Islet precursor cell (in vitro differentiated cells): ENCODE data around the gene RIMBP3B.
"Not testable (repeated sequence)": the region's sequence is repeated elsewhere in the genome, so short reads cannot be mapped to it uniquely, and the experiment has no call there.

Experiments
- DNase-seq: peaks from one replicate; pipeline ENCODE4 v3.0.0-alpha.2; 2018

The RIMBP3B gene, protein sequence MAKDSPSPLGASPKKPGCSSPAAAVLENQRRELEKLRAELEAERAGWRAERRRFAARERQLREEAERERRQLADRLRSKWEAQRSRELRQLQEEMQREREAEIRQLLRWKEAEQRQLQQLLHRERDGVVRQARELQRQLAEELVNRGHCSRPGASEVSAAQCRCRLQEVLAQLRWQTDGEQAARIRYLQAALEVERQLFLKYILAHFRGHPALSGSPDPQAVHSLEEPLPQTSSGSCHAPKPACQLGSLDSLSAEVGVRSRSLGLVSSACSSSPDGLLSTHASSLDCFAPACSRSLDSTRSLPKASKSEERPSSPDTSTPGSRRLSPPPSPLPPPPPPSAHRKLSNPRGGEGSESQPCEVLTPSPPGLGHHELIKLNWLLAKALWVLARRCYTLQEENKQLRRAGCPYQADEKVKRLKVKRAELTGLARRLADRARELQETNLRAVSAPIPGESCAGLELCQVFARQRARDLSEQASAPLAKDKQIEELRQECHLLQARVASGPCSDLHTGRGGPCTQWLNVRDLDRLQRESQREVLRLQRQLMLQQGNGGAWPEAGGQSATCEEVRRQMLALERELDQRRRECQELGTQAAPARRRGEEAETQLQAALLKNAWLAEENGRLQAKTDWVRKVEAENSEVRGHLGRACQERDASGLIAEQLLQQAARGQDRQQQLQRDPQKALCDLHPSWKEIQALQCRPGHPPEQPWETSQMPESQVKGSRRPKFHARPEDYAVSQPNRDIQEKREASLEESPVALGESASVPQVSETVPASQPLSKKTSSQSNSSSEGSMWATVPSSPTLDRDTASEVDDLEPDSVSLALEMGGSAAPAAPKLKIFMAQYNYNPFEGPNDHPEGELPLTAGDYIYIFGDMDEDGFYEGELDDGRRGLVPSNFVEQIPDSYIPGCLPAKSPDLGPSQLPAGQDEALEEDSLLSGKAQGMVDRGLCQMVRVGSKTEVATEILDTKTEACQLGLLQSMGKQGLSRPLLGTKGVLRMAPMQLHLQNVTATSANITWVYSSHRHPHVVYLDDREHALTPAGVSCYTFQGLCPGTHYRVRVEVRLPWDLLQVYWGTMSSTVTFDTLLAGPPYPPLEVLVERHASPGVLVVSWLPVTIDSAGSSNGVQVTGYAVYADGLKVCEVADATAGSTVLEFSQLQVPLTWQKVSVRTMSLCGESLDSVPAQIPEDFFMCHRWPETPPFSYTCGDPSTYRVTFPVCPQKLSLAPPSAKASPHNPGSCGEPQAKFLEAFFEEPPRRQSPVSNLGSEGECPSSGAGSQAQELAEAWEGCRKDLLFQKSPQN (N-terminal part only)

DNA sequence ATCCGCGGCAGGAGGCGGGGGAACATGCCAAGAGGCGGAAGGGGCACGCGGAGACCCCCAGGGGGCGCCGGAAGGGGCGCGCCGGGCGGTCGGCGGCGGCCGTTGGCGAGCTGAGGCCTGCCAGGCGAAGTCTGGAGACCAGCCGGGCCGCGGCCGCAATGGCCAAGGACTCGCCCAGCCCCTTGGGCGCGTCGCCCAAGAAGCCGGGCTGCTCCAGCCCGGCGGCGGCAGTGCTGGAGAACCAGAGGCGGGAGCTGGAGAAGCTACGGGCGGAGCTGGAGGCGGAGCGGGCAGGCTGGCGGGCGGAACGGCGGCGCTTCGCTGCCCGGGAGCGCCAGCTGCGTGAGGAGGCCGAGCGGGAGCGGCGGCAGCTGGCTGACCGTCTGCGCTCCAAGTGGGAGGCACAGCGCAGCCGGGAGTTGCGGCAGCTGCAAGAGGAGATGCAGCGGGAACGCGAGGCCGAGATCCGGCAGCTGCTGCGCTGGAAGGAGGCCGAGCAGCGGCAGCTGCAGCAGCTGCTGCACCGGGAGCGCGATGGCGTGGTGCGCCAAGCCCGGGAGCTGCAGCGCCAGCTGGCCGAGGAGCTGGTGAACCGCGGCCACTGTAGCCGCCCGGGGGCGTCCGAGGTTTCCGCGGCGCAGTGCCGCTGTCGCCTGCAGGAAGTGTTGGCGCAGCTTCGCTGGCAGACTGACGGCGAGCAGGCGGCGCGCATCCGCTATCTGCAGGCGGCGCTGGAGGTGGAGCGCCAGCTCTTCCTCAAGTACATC is at the start of gene RIMBP3B:
Gene RIMBP3B (plus strand): TSS at position 51 of the 767 bp plus-strand sequence. CDS start 108 bp downstream, at position 159.
- DNase-seq: not testable (repeated sequence)

DNA sequence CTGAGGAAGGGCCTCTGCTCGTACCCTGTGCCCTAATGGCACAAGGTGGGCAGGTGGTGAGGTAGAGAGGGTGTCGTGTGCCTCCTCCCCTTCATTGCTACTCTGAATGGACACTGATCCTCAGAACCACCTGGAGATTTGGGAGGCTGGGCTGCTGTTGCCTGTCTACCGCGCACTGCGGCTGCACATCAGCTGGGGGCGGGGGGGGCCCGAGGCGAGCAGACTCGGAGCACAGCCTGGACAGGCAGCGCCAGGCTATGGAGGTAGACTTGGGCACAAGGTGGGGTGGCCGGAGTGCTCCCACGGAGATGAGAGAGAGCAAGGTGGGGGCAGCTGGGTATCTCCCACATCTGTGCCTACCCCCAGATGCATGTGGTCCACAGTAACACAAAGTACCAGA is 26.0 kb upstream of the RIMBP3B start:
- not testable (repeated sequence) for DNase-seq

DNA sequence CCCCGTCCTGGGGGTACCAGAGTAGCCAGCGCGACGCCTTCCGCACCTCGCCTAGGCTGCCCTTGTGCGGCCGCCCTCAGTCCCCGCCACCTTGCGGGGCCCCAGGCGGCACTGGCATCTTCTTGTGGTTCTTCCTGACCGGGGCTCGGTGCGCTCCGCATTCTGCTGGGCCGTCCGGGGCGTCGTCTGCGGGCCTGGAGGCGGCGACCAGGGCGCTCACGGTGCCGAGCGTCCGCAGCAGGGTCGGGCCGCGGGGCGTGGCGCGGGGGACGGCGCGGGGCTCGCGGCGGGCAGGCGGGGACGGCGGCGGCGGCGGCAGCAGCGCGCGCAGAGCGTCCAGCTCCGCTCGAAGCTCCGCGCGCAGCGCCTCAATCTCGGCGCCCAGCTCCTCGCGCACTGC is 23.0 kb upstream of the RIMBP3B start:
- peak; percentile 20 for DNase-seq

DNA sequence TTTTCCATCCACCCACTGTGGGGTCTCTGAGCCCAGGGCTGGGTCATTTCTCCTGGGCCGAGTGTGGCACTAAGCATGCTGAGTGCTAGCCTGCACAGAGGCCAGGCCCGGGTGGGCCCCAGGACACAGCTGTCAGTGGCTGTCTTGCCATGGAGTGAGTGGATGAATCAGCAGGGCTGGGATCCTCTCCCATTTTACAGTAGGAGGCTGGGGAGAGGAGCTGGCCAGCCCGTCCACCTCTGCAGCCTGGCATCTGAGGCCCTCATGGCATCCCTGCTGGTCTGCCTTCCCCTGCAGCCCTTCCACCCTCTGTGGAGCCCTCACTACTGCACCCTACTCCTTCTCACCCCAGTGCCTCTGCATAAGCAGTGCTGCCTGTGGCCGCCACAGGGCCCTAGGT is 21.1 kb upstream of the RIMBP3B start:
- not testable (repeated sequence) for DNase-seq

DNA sequence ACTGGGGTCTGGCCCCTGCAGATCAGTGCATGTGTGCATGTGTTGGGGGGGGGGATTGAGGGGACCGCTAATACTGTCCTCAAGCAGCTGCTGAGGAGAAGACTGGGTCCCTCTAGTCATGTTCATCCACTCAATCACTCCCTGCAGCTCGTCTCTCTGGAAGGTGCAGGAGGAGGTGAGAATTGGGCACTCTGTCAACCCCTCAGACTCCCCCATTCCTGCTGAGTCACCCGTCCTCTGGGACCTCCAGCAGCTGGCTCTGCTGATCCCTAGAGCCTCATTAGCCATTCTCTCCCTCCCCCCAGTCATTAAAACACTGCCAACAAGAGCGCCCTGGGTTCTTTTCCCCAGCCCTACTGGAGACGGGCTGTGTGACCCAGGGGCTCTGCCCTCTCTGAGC is 20.5 kb upstream of the RIMBP3B start:
- DNase-seq: not testable (repeated sequence)

DNA sequence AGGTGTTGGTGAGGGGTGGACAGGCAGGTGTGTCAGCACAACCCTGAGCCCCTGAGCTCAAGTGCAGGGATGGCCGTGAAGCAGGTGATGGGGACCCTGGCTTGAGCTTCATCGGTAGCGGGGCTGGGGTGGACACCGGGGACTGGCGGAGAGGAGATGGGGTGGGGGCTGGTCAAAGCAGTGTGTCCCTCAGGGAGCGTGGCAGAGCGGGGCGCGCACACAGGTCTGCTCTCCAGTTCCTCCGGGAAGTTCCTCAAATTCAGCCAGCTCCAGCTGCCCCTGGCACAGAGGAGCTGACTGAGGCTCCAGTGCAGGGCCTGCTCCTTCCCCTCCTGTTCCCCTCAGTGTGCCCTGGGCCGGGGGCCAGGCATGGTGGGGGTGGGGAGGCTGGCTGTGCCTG is 19.7 kb upstream of the RIMBP3B start:
- DNase-seq: peak; percentile 1

DNA sequence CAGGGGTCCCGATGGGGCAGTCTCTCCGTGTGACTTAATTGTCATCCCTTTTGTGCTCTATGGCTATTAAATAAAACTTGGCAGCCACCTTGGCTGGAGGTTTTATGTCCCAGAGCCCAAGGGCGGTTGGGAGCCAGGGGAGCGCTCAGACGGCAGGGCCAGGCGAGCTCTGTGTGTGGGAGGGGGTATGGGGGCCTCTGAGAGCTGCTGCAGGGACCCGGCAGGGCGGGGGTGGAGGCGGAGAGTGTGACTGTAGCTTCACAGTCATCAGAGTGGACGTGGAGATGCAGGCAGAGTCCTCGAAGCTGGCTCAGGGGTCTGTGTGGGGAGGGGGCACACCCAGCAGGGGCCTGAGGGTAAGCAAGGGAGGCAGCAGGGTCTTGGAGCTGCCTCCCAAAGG is 19.2 kb upstream of the RIMBP3B start:
- not testable (repeated sequence) for DNase-seq

DNA sequence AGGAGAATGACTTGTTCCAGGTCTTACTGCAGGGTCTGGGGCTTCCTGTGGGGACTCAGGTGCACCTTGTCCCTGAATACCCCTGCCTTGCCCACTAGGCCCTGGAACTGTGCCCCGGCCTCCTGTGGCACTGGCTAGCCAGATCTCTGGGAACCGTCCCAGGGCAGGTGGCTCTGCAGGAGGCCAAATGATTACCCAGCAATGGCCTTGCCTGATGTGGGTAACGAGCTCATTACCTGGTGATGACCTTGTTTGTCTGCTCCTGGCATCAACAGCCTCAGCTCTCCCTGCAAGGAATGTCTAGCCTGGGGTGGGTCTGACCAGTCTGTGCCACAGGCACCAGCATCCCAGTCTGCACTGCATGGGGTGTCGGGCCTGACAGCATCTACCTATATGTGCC is 18.2 kb upstream of the RIMBP3B start:
- not testable (repeated sequence) for DNase-seq

DNA sequence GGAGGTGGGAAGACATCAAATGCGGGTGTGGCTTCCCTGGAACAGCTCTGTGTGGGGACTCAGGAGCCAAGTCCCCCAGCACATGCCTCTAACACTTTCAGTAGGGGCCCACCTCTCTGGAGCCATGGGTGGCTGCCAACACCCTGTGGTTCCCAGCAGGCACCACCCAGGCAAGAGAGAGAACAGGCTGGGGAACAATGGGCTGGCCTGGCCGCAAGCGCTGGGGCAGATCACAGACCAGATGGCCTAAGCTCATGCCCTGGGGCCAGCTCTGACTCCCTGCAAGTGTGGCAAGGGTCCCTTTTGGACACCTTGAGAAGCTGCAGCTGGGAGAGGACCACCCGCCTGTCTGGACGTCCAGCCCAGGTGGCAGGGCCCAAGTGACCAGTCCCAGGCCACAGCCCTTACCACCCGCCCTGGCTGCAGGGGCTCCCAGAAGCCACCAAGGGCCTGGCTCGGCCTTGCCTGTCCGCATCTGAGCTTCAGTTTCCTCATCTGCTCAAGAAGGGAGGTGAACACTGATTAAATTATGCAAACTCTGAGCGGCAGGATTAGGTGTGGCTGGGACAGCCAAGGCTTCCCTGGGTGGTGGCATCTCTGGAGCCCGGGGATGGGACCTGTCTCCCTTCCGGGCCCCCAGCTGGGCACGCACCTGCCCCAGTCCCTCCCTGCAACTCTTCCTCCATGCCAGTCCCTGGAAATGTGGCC is 14.8 kb upstream of the RIMBP3B start:
- DNase-seq: peak; percentile 27

DNA sequence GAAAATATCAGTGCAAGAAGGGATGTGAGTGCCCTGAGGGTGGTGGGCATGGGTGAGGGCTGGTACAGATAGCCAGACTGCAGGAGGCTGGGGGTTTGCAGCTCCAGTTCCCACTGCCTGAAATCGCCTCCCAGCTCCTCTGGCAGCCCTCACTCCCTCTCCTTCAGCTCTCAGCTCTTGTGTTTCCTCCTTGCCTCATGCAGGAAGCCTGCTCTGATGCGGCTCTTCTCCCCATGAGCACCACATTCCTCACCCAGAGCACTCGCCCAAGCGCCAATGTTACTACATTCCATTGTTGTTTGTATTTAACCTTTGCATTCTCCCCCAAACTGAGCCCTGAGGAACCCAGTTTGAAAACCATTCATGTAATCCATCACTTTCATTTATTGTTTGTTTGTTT is 7.7 kb upstream of the RIMBP3B start:
- not testable (repeated sequence) for DNase-seq

DNA sequence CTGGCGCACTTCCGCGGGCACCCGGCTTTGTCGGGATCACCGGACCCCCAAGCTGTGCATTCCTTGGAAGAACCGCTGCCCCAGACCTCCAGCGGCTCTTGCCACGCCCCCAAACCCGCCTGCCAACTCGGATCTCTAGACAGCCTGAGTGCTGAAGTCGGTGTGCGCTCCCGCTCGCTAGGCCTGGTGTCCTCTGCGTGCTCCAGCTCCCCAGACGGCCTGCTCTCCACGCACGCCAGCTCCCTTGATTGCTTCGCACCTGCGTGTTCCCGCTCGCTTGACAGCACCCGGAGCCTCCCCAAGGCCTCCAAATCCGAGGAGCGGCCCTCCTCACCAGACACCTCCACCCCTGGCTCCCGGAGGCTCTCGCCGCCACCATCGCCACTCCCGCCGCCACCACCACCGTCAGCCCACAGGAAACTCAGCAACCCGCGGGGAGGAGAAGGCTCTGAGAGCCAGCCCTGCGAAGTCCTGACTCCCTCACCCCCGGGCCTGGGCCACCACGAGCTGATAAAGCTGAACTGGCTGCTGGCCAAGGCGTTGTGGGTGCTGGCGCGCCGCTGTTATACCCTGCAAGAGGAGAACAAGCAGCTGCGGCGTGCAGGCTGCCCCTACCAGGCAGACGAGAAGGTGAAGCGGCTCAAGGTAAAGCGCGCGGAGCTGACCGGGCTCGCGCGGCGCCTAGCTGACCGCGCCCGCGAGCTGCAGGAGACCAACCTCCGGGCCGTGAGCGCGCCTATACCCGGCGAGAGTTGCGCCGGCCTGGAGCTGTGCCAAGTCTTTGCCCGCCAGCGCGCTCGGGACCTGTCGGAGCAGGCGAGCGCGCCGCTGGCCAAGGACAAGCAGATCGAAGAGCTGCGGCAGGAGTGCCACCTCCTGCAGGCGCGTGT is 1.2 kb downstream of the RIMBP3B start:
- not testable (repeated sequence) for DNase-seq

DNA sequence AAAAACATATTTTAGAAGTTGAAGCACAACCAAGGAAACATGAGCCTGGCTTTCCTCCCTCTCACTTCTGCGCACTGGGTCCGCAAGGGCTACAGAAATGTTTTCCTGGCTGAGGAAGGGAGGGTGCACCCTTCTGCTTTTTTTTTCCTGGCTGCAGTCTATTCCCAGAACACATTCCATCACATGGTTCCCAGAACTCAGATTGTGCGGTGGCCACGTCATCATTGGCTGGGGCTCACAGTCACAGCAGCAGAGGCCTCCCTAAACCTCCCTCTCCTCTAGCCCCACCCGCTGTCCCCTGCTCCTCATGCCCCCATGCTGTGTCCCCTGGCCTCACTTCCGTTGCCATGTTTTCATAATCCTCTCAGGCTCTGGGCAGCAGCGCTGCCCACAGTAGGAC is 5.9 kb downstream of the RIMBP3B start:
- DNase-seq: not testable (repeated sequence)

DNA sequence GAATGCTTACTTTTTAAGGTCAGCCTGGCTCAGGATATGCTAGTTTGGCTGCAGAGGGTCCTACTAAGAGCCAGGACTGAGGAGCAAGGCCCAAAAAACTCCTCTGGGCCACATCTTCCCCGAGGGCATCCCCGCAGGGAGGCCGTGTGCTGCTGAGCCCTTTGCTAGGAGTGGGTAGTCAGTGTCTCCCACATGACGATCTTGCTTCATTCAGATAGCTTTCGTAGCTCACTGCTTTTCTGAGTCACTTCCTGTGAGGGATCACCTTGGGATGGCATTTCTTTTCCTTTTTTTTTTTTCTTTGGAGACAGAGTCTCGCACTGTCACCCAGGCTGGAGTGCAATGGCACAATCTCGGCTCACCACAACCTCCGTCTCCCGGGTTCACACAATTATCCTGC is 6.5 kb downstream of the RIMBP3B start:
- DNase-seq: not testable (repeated sequence)

DNA sequence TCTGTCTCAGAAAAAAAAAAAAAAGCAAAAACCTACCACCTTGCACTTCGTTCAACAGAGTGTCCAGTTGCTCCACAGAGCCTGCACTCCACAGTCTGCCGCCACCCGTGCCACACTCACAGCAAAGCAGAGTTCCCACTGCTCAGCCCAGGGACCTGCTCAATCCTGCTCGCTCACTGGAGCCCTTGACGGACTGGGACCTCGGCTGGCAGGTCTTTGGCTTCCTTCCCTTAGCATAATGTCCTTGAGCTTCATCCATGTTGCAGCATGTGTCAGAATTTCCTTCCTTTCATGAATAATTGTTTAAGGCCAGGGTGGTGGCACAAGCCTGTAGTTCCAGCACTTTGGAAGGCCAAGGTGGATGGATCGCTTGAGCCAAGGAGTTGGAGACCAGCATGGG is 11.1 kb downstream of the RIMBP3B start:
- not testable (repeated sequence) for DNase-seq

DNA sequence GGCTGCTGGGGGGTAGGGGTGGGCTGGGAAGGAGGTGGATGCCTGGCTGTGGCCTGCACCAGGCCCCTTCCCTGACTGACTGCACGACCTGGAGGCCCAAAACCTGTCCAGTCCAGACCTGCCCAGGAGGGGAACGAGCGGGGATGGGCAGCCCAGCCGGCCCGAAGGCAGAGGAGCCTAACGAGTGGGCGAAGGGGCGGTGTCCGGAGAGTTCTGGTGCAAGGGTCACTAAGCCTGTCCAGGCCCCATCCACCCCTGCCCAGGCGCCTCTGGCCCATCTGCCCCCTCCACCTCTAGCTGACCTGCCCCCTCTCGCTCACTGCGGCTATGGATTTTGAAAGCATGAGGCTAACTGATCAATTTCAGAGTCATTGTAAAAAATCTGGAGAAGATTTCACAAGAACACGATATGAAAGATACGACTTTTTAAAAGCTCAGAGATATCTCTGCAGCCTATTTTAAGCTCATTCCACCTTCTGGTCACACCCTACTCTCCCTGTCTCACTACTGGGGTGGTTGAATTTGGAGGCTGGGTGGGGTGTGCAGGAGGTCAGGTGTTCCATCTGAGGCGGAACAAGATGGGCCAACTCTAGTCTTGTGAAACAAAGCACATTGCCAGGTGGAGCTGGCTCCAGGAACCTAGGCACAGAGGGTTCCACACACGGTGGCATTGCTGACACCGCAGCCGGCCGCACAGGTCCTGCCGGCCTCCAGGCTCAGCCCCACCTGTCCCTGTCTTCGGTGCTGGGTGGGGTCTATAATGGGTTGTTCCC is 17.8 kb downstream of the RIMBP3B start:
- not testable (repeated sequence) for DNase-seq

DNA sequence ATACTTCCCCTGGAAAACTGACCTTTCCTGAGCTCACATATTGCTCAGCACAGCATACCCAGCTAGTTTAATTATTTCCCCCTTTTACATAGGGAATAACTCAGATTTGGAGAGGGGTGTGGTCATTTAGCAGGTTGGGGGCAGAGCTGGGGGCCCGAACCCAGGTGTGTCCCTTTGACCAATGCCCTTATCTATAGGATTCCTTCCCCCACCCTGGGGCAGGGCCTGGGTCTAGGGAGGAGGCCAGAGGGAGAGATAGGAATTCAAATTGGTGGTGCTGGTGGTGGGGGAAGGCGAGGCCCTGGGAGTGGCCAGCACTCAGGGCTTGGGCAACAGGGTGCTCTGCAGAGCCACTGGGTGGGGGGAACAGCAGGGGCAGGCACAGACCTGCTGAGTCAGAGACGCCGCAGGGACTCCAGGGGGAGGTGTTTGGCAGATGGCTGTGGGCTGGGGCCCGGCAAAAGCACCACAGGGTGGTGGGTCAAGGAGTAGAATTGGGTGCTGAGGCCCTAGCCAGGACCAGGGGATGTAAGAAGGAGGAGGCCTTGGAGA is 19.3 kb downstream of the RIMBP3B start:
- not testable (repeated sequence) for DNase-seq

DNA sequence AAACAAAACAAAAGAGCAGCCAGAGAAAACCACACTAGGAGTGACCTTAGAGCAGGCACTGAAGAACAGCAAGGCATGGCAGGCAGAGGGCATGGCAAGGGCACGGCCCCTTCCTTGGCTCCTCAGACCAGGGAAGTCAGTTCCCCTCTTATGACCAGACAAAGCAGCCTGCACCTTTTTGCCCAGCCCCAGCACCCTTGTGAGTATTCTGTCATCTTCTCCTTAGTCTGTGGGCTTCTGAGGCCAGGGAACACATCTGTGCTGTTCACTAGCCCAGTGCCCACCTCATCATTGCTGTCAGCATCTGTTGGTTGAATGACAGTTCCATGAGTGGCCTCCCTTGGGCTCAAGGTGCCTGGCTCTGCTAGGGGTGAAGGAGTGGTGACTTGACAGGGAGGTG is 23.6 kb downstream of the RIMBP3B start:
- not testable (repeated sequence) for DNase-seq

DNA sequence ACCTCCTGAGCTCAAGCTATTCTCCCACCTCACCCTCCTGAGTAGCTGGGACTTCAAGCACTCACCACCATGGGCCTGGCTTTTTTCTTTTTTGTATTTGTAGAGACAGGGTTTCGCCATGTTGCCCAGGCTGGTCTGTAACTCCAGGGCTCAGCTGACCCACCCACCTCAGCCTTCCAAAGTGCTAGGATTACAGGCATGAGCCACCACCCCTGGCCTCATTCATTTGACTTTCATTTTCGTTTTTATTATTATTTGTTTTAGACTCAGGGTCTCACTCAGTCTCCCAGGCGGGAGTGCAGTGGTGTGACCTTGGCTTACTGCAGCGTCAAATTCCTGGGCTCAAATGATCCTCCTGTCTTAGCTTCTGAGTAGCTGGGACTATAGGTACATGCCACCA is 24.2 kb downstream of the RIMBP3B start:
- DNase-seq: not testable (repeated sequence)

DNA sequence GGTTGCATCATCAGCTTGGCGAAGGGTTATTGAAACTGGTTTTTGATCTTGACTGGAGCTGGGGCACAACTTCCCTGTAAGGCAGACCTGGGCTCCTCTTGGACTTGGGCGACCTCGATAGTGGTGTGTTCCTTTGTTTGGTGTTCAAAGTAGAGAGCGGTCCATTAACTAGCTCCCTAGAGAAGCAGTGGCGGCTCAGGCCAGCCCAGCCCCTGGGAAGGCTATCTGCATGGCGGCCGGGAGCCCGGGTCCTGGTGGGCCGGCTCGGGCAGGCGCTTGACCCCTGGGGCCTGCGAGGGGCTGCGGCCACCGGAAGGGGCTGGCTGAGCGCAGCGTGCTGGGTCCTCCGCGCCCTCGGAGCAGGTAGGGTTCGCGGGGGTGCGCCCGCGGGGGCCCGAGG is 32.8 kb downstream of the RIMBP3B start:
- not testable (repeated sequence) for DNase-seq
